Fibroblast of lung (primary cell): ENCODE data around the gene HAUS2. TPM values are rescaled to one million over a fixed set of nuclear protein-coding genes. Genes with fewer than 3 reads are reported as not detected.
"Not testable (repeated sequence)": the region's sequence is repeated elsewhere in the genome, so short reads cannot be mapped to it uniquely, and the experiment has no call there.

Source experiments
- DNase-seq, 2 donors: peaks; one replicate each; pipeline versions ENCODE4 v3.0.0 to v3.0.0-alpha.2; 2010; ENCODE audit warnings: low read depth in 2 of 2
- H2AFZ ChIP-seq: 2 replicates; pipeline ENCODE4 v1.5.1; 2012; ENCODE audit warnings: low read length, control low read depth, inconsistent platforms
- H3K27ac ChIP-seq: 2 replicates; pipeline ENCODE4 v1.5.1; 2011; ENCODE audit warnings: low read length, control low read depth; ENCODE audit not compliant: insufficient read depth
- H3K27me3 ChIP-seq: 2 replicates; pipeline ENCODE4 v1.5.1; 2011; ENCODE audit warnings: mild to moderate bottlenecking, low read length; ENCODE audit not compliant: control insufficient read depth, insufficient read depth
- H3K36me3 ChIP-seq: 2 replicates; pipeline ENCODE4 v1.5.1; 2011; ENCODE audit warnings: low read length; ENCODE audit not compliant: control insufficient read depth, insufficient read depth
- H3K4me1 ChIP-seq: 2 replicates; pipeline ENCODE4 v1.5.1; 2011; ENCODE audit warnings: low read length; ENCODE audit not compliant: control insufficient read depth, insufficient read depth; ENCODE audit errors: extremely low read depth
- H3K4me2 ChIP-seq: 2 replicates; pipeline ENCODE4 v1.5.1; 2011; ENCODE audit warnings: low read length, control low read depth; ENCODE audit not compliant: insufficient read depth; ENCODE audit errors: extremely low read depth
- H3K4me3 ChIP-seq, 4 experiments: fragments of 200-600 bp in 1 of 4; sonication (generic) in 1 of 4; replicated peaks in 1 of 4; 2 replicates each; pipeline ENCODE4 v1.5.1; 2011 to 2016; ENCODE audit warnings: low read length in 4 of 4, low read depth in 3 of 4, mild to moderate bottlenecking in 3 of 4, control low read depth in 2 of 4, inconsistent platforms in 1 of 4, mixed read lengths in 1 of 4; ENCODE audit not compliant: insufficient read depth in 1 of 4; ENCODE audit errors: control extremely low read depth in 1 of 4
- H3K79me2 ChIP-seq: 2 replicates; pipeline ENCODE4 v1.5.1; 2012; ENCODE audit warnings: mild to moderate bottlenecking, low read length, inconsistent platforms; ENCODE audit not compliant: control insufficient read depth, insufficient read depth
- H3K9ac ChIP-seq: 2 replicates; pipeline ENCODE4 v1.5.1; 2011; ENCODE audit warnings: mild to moderate bottlenecking, low read length, control low read depth; ENCODE audit not compliant: insufficient read depth
- H3K9me3 ChIP-seq: 2 replicates; pipeline ENCODE4 v1.5.1; 2012; ENCODE audit warnings: low read depth, low read length; ENCODE audit not compliant: control insufficient read depth, insufficient read depth
- H4K20me1 ChIP-seq: 2 replicates; pipeline ENCODE4 v1.5.1; 2011; ENCODE audit warnings: low read length; ENCODE audit not compliant: control insufficient read depth, insufficient read depth; ENCODE audit errors: extremely low read depth
- EZH2 ChIP-seq: IDR thresholded peaks from 2 replicates; pipeline ENCODE4 v1.5.1; 2012; ENCODE audit warnings: low read length, control low read depth, mild to moderate bottlenecking; ENCODE audit errors: missing control alignments
- polyA plus RNA-seq, 2 donors: library from polyadenylated mRNA; depleted of rRNA in 1 of 2; stranded (reverse) in 1 of 2; unstranded in 1 of 2; fragments of >200 nt; gene quantifications; 2 replicates each; pipeline ENCODE4 v1.2.1, GENCODE V29; 2011 to 2012; ENCODE audit warnings: missing spikeins in 1 of 2
- total RNA-seq: library from RNA; depleted of rRNA; stranded (reverse); fragments of >200 nt; gene quantifications from 2 replicates; pipeline ENCODE4 v1.2.1, GENCODE V29; 2014
- TF ChIP-seq, protein P1 (sequence below), 2 donors: IDR thresholded peaks in 1 of 2; conservative IDR thresholded peaks in 1 of 2; 1 replicate in 1 of 2; 2 replicates in 1 of 2; pipeline ENCODE4 v1.5.1; 2011 to 2012; ENCODE audit warnings: low read length in 2 of 2, control low read depth in 1 of 2, inconsistent platforms in 1 of 2, low read depth in 1 of 2, mild to moderate bottlenecking in 1 of 2

HAUS2 gene
- total and polyA plus RNA-seq, 2 donors (not counting 1 experiment from before 2014, with no cell fraction given), result 25.3 to 26.2 TPM

DNA sequence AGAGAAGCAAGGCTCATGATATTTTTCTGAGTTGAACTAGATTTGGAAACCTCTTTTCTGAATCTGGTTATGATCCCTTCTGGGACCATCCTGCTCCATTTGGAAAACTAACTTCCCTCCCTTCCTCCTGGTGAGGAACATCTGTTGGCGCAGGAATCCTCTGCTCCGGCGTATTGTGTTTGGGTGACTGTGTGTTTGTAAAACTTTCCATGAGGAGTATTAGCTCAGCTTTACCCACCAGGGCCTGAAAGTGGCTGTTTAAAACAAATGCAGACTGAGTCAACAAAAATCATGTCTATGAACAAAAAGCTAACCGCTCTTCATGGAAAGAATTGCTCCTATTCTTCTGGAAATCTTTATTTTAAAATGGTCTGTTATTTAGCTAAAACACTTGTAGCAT is 44.5 kb downstream of the HAUS2 start:
- Histone ChIP-seq H3K27ac (no peak overlapping the region), H3K4me2 (peak overlapping the region; percentile 23), H3K9me3 (no peaks in the 10 kb centered on the region), H2AFZ (no peak overlapping the region), H3K27me3 (no peaks in the 10 kb centered on the region), H4K20me1 (no peaks in the 10 kb centered on the region), H3K9ac (no peak overlapping the region), H3K4me1 (peaks cover 2% of the 10 kb centered on the region), H3K36me3 (no peaks in the 10 kb centered on the region), H3K79me2 (no peaks in the 10 kb centered on the region), H3K4me3 (peak overlapping the region in 1 of 4 experiments; percentile 1)
- no peak for DNase-seq
- no peak for TF ChIP-seq EZH2
- TF ChIP-seq, protein P1, sequence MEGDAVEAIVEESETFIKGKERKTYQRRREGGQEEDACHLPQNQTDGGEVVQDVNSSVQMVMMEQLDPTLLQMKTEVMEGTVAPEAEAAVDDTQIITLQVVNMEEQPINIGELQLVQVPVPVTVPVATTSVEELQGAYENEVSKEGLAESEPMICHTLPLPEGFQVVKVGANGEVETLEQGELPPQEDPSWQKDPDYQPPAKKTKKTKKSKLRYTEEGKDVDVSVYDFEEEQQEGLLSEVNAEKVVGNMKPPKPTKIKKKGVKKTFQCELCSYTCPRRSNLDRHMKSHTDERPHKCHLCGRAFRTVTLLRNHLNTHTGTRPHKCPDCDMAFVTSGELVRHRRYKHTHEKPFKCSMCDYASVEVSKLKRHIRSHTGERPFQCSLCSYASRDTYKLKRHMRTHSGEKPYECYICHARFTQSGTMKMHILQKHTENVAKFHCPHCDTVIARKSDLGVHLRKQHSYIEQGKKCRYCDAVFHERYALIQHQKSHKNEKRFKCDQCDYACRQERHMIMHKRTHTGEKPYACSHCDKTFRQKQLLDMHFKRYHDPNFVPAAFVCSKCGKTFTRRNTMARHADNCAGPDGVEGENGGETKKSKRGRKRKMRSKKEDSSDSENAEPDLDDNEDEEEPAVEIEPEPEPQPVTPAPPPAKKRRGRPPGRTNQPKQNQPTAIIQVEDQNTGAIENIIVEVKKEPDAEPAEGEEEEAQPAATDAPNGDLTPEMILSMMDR (conservative IDR thresholded peaks at IDR 0.05 in 1 of 2, IDR thresholded peaks at IDR 0.05 in 1 of 2; ENCODE audit: low read depth in 1 of 2, low read length in 2 of 2), result no peak

DNA sequence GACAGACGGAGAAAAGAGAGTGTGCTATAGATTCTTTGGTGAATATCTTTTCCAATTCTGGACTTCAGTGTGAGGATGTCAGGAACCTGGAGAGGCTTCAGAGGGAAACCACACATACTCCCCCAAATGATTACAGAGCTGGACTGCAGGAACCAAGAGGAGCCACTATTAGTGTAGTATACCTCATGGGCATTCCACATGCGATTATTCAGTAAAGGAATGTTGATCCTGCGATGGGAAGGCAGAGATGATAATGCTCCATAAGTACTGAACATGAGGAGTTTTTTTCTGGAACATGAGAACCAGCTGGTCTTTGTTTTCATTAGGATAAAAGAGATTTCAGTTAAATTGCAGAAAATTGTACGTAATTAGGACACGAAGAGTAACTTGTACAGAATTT is 45.5 kb downstream of the HAUS2 start:
- TF ChIP-seq, protein P1 (conservative IDR thresholded peaks at IDR 0.05 in 1 of 2, IDR thresholded peaks at IDR 0.05 in 1 of 2; ENCODE audit: low read depth in 1 of 2, low read length in 2 of 2), result no peak
- TF ChIP-seq EZH2, result no peak
- Histone ChIP-seq H3K9ac (no peak overlapping the region), H3K4me2 (no peak overlapping the region), H3K4me1 (peaks cover 2% of the 10 kb centered on the region), H2AFZ (no peak overlapping the region), H3K27ac (no peak overlapping the region), H3K4me3 (no peak overlapping the region), H3K36me3 (no peaks in the 10 kb centered on the region), H3K27me3 (no peaks in the 10 kb centered on the region), H4K20me1 (no peaks in the 10 kb centered on the region), H3K79me2 (no peaks in the 10 kb centered on the region), H3K9me3 (no peaks in the 10 kb centered on the region)
- no peak for DNase-seq

DNA sequence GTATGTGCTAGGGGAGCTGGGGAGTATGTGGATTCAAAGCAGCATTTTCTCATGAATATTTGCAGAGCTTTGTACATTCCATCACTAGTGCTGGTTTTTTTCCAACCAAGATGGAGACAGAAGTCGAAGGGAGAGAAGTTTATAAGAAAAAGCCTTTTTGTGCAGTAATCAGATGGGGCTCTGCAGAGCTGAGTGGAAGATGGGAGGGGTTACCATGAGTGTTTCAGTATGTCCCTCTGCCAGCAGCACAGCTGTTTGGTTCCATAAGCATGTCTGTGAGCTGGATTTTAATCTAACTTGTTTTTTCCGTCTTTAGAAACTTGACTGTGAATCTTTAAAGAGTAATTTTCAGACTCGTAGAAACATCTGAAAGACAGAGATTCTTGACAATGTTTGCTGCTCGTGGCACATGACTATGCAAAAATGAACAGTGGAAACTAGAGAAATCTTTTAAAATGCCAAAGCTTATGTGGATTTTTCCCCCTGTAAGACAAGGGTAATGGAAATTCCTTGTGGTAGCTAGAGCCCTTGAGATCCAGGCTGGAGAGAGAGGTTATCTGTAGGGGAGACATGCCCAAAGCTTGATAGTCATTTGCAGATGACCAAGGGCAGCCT is 47.1 kb downstream of the HAUS2 start:
- Histone ChIP-seq H3K79me2 (no peaks in the 10 kb centered on the region), H3K27ac (peak overlapping the region; percentile 7), H4K20me1 (no peaks in the 10 kb centered on the region), H3K27me3 (no peaks in the 10 kb centered on the region), H3K4me3 (peak overlapping the region in 1 of 4 experiments; percentile 29), H3K36me3 (no peaks in the 10 kb centered on the region), H3K4me2 (peak overlapping the region; percentile 75), H3K9me3 (no peaks in the 10 kb centered on the region), H3K9ac (no peak overlapping the region), H3K4me1 (peaks cover 2% of the 10 kb centered on the region), H2AFZ (no peak overlapping the region)
- TF ChIP-seq, protein P1 (conservative IDR thresholded peaks at IDR 0.05 in 1 of 2, IDR thresholded peaks at IDR 0.05 in 1 of 2; ENCODE audit: low read depth in 1 of 2, low read length in 2 of 2), result no peak
- no peak for TF ChIP-seq EZH2
- DNase-seq, result peak in 1 of 2 donors; percentile 84

DNA sequence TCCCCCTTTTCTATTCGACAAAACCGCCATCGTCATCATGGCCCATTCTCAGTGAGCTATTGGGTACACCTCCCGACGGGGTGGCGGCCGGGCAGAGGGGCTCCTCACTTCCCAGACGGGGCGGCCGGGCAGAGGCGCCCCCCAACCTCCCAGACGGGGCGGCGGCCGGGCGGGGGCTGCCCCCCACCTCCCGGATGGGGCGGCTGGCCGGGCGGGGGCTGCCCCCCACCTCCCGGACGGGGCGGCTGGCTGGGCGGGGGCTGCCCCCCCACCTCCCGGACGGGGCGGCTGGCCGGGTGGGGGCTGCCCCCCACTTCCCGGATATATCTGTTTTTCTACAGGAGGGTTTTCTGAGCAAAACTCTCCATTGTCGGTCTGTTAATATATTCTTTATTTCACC is 52.7 kb downstream of the HAUS2 start:
- not testable (repeated sequence) for H4K20me1 ChIP-seq, H3K36me3 ChIP-seq, H3K9me3 ChIP-seq, H3K4me3 ChIP-seq, H3K27ac ChIP-seq, DNase-seq, H3K79me2 ChIP-seq, H2AFZ ChIP-seq, H3K27me3 ChIP-seq, H3K4me2 ChIP-seq, H3K9ac ChIP-seq, H3K4me1 ChIP-seq
